HG02840 (cell line): Measurements from ENCODE around the gene CCDC192.
"Not testable (repeated sequence)": the region's sequence is repeated elsewhere in the genome, so short reads cannot be mapped to it uniquely, and the experiment has no call there.

Source experiments
- ATAC-seq: cut with Tn5 transposase; IDR thresholded peaks from one replicate; pipeline ENCODE4 v1.9.1; 2021; ENCODE audit warnings: mild to moderate bottlenecking, moderate library complexity, moderate number of reproducible peaks; ENCODE audit not compliant: unreplicated experiment, low FRiP score

The CCDC192 gene, protein sequence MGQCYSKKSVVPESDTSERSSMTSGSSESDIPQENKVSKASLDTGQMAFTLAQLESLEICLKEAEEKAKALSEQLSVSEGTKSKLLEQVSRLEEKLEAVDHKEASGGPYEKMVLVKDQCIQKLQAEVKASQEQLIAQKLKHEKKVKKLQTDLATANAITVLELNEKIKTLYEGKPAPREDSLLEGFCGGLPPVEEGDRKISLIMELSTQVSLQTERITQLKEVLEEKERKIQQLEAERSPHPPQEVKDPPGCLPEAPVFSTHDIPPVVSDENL

DNA sequence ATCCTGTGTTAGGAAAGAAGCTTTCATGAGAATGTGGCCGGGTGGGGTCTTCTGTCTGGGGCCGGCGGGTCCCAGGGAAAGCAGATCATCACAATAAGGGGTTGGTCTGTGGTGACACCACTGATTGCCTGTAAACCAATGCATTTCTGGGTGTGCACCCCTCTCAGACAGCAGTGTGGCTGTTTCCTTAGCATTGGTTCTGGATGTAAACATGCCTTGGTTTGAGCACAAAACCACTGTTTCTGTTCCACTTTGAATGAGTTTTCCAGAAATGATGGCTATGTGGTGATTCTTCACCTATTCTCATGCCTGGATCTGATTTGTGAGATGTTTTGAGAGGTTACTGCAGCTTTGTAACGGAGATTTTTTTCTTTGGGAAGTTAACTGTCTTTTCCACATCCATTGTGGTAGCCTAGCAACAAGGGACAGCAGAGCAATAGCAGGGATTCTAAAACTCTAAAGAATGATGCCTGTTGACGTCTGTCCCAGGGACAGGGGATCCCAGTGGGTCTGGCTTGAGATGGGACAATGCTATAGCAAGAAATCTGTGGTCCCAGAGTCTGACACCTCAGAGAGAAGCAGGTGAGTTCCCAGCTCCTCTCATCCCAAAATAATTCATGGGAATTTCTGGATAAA is at the start of gene CCDC192:
Gene CCDC192, plus strand, starts transcription at position 466 of the 636 bp plus-strand sequence. Its CDS starts 55 bp downstream, at position 521.
- ATAC-seq = no peak

GRCh38 chr5:127656825-127657224 is 46.4 kb upstream of the CCDC192 start:
- no peak for ATAC-seq

- ATAC-seq = no peak
These were observed 43.0 kb upstream of the CCDC192 start for GRCh38 chr5:127660047-127660733.

- no peak for ATAC-seq
These were observed 39.1 kb upstream of the CCDC192 start for GRCh38 chr5:127664093-127664492.

- ATAC-seq = no peak
These were observed 37.5 kb upstream of the CCDC192 start for GRCh38 chr5:127665641-127666040.

DNA sequence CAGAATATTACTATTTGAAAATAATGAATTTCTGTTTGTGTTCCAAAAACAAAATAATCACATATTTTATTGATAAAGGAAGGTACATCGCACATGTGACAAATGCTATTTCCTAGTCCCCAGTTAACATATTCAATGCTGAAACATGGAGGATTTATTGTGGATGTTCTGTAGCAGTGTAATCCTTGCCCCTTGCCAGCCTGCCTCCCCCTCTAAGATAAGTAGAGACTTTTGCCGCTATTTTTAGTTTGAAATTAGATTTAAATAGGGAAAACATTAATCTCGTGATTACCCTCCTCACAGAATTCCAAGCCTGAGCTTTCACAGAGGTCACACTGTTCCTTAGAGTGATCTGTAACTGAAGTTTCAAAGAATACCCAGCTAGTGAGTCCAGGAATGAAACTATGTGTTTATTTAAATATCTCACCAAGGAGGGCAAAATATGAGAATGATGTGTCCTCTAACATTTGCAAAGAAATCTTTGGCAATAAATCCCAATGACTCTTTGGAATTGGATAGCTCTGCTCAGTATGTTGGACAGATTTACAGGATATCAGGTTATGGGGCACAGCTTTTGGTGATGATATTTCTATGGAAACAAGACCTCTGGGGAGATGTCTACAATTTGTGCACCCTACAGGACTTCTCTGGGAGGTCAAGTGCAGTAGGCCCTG is 37.0 kb upstream of the CCDC192 start:
- no peak for ATAC-seq

GRCh38 chr5:127667926-127668325 is 35.3 kb upstream of the CCDC192 start:
- no peak for ATAC-seq

GRCh38 chr5:127671218-127671617 is 32.0 kb upstream of the CCDC192 start:
- ATAC-seq = no peak

DNA sequence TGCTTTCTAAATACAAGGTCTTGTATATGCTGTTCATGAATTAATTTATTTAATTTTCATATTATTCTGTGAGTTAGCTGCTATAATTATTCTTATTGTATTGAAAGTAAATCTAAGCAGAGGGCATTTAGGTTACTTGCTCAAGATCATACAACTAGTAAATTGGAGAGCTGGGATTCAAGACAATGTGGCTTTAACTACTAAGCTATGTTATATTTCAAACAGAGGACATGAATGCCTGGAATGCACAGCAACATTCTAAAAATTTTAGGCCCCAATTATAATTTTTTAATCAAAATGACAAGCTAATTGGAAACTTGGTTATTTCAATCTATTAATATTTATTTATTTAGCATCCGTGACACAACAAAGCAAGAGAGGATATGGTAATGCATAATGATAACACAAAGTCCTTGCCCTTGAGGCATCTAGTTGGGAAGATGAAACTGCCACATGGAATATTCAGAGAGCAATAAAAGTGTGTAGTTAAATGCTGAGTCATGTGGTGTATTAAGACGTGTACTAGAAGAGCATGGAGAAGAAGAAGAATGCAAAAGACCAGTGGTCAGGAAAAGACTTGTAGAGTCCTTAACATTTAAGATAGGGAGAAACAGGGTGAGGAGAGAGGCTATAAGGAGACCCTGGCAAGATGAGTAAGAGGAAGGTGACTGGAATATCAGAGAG is 29.9 kb upstream of the CCDC192 start:
- ATAC-seq = no peak

DNA sequence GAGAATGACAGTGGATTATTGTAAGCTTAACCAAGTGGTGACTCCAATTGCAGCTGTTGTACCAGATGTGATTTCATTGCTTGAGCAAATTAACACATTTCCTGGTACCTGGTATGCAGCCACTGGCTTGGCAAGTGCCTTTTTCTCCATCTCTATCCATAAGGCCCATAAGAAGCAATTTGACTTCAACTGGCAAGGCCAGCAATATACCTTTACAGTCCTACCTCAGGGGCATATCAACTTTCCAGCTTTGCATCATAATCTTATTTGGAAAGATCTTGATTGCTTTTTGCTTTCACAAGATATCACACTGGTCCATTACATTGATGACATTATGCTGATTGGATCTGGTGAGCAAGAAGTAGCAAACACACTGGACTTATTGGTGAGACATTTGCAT is 26.2 kb upstream of the CCDC192 start:
- not testable (repeated sequence) for ATAC-seq

DNA sequence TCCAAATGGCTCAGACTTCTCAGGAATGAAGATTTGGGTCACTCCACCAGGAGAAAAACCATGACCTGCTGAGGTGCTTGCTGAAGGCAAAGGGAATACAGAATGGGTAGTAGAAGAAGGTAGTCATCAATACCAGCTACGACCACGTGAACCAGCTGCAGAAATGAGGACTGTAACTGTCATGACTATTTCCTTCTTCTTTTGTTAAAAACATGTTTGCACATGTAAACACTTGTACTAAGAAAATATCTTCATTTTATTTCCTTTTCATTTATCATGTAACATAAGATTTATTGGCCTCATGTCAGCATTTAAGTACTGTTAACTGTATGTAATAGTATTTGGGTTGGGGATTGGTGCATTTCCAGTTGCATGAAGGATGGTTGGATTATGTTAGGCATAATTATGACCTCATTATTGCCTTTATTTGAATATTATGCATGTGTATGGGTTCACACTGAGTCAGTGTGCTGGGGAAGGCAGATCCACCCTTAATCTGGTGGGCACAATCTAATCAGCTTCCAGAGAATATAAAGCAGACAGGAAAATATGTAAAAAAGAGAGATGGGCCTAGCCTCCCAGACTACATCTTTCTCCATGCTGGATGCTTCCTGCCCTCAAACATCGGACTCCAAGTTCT is 23.4 kb upstream of the CCDC192 start:
- not testable (repeated sequence) for ATAC-seq

- ATAC-seq = no peak
These were observed 22.6 kb upstream of the CCDC192 start for GRCh38 chr5:127680595-127680994.

DNA sequence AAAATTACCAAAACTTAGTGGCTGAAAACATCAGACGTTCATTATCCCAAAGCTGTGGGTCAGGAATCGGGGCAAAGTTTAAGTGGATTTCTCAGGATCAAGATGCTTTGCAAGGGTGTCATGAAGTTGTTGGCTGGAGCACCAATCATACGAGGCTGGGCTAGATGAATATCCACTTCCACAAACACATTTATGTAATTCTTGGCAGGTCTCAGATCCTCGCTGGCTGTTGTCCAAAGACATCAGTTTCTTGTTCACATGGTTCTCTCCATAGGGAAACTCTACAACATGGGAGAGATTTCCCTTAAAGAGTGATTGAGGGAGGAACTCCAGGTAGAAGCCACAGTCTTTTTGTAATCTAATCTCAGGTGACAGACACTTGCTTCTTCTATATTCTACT is 20.2 kb upstream of the CCDC192 start:
- ATAC-seq = no peak

- ATAC-seq = no peak
These were observed 18.3 kb upstream of the CCDC192 start for GRCh38 chr5:127684726-127685467.

- ATAC-seq = no peak
These were observed 17.5 kb upstream of the CCDC192 start for GRCh38 chr5:127685662-127686061.

DNA sequence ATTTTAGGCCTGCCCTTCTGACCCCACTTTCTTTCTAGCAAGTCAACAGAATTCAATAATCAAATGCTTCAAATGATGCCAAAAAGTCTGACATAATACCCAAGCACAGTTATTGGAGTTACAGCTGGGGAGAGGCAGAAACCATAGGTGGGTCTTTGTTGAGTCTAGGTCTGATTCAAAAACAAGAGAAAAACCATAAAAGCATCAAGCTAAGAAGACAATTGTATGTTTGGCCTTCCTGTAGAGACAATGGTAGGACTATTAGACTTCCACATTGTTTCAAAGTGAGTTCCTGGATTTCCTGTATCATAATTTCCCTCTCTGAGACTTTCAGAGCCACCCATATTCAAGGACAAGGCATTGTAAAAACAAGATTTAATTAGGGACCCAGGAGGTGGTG is 16.8 kb upstream of the CCDC192 start:
- ATAC-seq = no peak

GRCh38 chr5:127694518-127695171 is 8.5 kb upstream of the CCDC192 start:
- ATAC-seq = no peak

DNA sequence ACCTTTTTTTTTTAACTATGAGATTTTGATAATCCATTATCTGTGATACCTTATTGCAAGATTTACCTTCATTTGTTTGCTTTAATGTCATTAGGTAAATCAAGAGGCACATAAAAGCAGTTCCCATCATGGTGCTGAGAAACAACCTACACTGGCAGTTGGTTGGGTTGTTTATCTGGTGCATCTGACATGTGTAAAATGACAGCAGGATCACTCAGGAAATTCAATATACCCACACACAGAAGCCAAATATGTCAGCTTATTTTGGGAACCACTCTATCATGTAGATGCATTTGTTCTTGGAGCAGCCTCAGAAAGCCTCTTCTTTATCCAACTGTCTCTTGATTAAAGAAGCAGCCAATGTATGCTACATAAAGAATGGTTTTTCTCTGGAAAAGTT is 7.8 kb upstream of the CCDC192 start:
- ATAC-seq = no peak

GRCh38 chr5:127696683-127697082 is 6.5 kb upstream of the CCDC192 start:
- ATAC-seq = no peak
